ENCODE measurements around the gene EPHB2. TPM values are rescaled to one million over a fixed set of nuclear protein-coding genes. Genes with fewer than 3 reads are reported as not detected.
"Not testable (repeated sequence)": the region's sequence is repeated elsewhere in the genome, so short reads cannot be mapped to it uniquely, and the experiment has no call there.

Gene EPHB2
- total RNA-seq, 2 experiments from 2014 or later = not detected

GRCh38 chr1:22930240-22930912, 219.7 kb downstream of the EPHB2 start:
- Mint-ChIP-seq H3K36me3 (ENCODE audit: low read depth) (no peaks in the 10 kb centered on the region), H3K27me3 (ENCODE audit: low read depth) (peaks cover 9% of the 10 kb centered on the region), H3K9me3 (no peaks in the 10 kb centered on the region), H3K4me1 (ENCODE audit: low read depth) (no peaks in the 10 kb centered on the region), H3K27ac (no peak overlapping the region), H3K4me3 (no peak overlapping the region)
- intact Hi-C loops (cut with micrococcal nuclease) = loop anchor here (1.0 kb wide), 1 partner anchor 226 kb away; no protein-coding TSS in a partner anchor
- DNase-seq = peak; percentile 47
- CTCF ChIA-PET = interaction anchor here (0.6 to 1.2 kb wide), 4 partner anchors 40 to 230 kb away, joined by 3 to 6 read pairs (median 4); no protein-coding TSS in a partner anchor

GRCh38 chr1:22932803-22933470, 222.3 kb downstream of the EPHB2 start:
- H3K27ac Mint-ChIP-seq = no peak overlapping the region
- peaks cover 4% of the 10 kb centered on the region for H3K27me3 Mint-ChIP-seq (ENCODE audit: low read depth)
- CTCF ChIA-PET = interaction anchor here (0.7 kb wide), 1 partner anchor 12 kb away, joined by 4 read pairs; no protein-coding TSS in a partner anchor
- no peaks in the 10 kb centered on the region for H3K36me3 Mint-ChIP-seq (ENCODE audit: low read depth)
- H3K9me3 Mint-ChIP-seq = no peaks in the 10 kb centered on the region
- no peak overlapping the region for H3K4me3 Mint-ChIP-seq
- H3K4me1 Mint-ChIP-seq (ENCODE audit: low read depth) = no peaks in the 10 kb centered on the region
- DNase-seq = no peak
- intact Hi-C loops (cut with micrococcal nuclease) = no loop called here

GRCh38 chr1:22935433-22935832, 224.8 kb downstream of the EPHB2 start:
- H3K4me3 Mint-ChIP-seq = no peak overlapping the region
- no peak overlapping the region for H3K27ac Mint-ChIP-seq
- CTCF ChIA-PET = interaction anchor here (1.5 kb wide), 1 partner anchor 27 kb away, joined by 3 read pairs; no protein-coding TSS in a partner anchor
- no peak for DNase-seq
- no peaks in the 10 kb centered on the region for H3K4me1 Mint-ChIP-seq (ENCODE audit: low read depth)
- H3K9me3 Mint-ChIP-seq = peaks cover 3% of the 10 kb centered on the region
- H3K27me3 Mint-ChIP-seq (ENCODE audit: low read depth) = peaks cover 6% of the 10 kb centered on the region
- intact Hi-C loops (cut with micrococcal nuclease) = no loop called here
- H3K36me3 Mint-ChIP-seq (ENCODE audit: low read depth) = no peaks in the 10 kb centered on the region

GRCh38 chr1:22936681-22937080, 226.0 kb downstream of the EPHB2 start:
- H3K27me3 Mint-ChIP-seq (ENCODE audit: low read depth) = peaks cover 9% of the 10 kb centered on the region
- H3K4me3 Mint-ChIP-seq = no peak overlapping the region
- no peaks in the 10 kb centered on the region for H3K36me3 Mint-ChIP-seq (ENCODE audit: low read depth)
- intact Hi-C loops (cut with micrococcal nuclease) = no loop called here
- DNase-seq = no peak
- CTCF ChIA-PET = interaction anchor here (0.7 kb wide), 2 partner anchors 13 to 523 kb away, joined by 3 to 4 read pairs; no protein-coding TSS in a partner anchor
- H3K4me1 Mint-ChIP-seq (ENCODE audit: low read depth) = no peaks in the 10 kb centered on the region
- H3K27ac Mint-ChIP-seq = no peak overlapping the region
- H3K9me3 Mint-ChIP-seq = peaks cover 13% of the 10 kb centered on the region

- Mint-ChIP-seq H3K27ac (no peak overlapping the region), H3K27me3 (ENCODE audit: low read depth) (peaks cover 17% of the 10 kb centered on the region), H3K4me3 (no peak overlapping the region), H3K36me3 (ENCODE audit: low read depth) (no peaks in the 10 kb centered on the region), H3K4me1 (ENCODE audit: low read depth) (no peaks in the 10 kb centered on the region), H3K9me3 (peaks cover 15% of the 10 kb centered on the region)
- DNase-seq = no peak
- intact Hi-C loops (cut with micrococcal nuclease) = no loop called here
- CTCF ChIA-PET = no interaction called here
These were observed 230.6 kb downstream of the EPHB2 start for GRCh38 chr1:22941257-22941656.

- CTCF ChIA-PET = no interaction called here
- no peaks in the 10 kb centered on the region for H3K4me1 Mint-ChIP-seq (ENCODE audit: low read depth)
- no peak for DNase-seq
- H3K4me3 Mint-ChIP-seq = no peak overlapping the region
- no peaks in the 10 kb centered on the region for H3K36me3 Mint-ChIP-seq (ENCODE audit: low read depth)
- H3K27me3 Mint-ChIP-seq (ENCODE audit: low read depth) = peaks cover 18% of the 10 kb centered on the region
- no peak overlapping the region for H3K27ac Mint-ChIP-seq
- intact Hi-C loops (cut with micrococcal nuclease) = no loop called here
- peaks cover 15% of the 10 kb centered on the region for H3K9me3 Mint-ChIP-seq
These were observed 233.9 kb downstream of the EPHB2 start for GRCh38 chr1:22944346-22945055.

GRCh38 chr1:22945171-22945570, 234.5 kb downstream of the EPHB2 start:
- CTCF ChIA-PET; H3K36me3 Mint-ChIP-seq (ENCODE audit: low read depth); intact Hi-C loops (cut with micrococcal nuclease); H3K4me3 Mint-ChIP-seq; DNase-seq; H3K4me1 Mint-ChIP-seq (ENCODE audit: low read depth); H3K27ac Mint-ChIP-seq: not testable (repeated sequence)
- Mint-ChIP-seq H3K27me3 (ENCODE audit: low read depth) (peaks cover 19% of the 10 kb centered on the region), H3K9me3 (peaks cover 15% of the 10 kb centered on the region)

GRCh38 chr1:22949822-22950331, 239.2 kb downstream of the EPHB2 start:
- Mint-ChIP-seq H3K36me3 (ENCODE audit: low read depth) (no peaks in the 10 kb centered on the region), H3K27me3 (ENCODE audit: low read depth) (peaks cover 21% of the 10 kb centered on the region), H3K4me1 (ENCODE audit: low read depth) (no peaks in the 10 kb centered on the region), H3K4me3 (no peak overlapping the region), H3K27ac (no peak overlapping the region), H3K9me3 (no peaks in the 10 kb centered on the region)
- intact Hi-C loops (cut with micrococcal nuclease) = no loop called here
- DNase-seq = no peak
- CTCF ChIA-PET = interaction anchor here (1.0 kb wide), 2 partner anchors 13 to 14 kb away, joined by 3 to 4 read pairs; no protein-coding TSS in a partner anchor

GRCh38 chr1:22951796-22952195, 241.2 kb downstream of the EPHB2 start:
- CTCF ChIA-PET = no interaction called here
- Mint-ChIP-seq H3K27ac (no peak overlapping the region), H3K4me1 (ENCODE audit: low read depth) (no peaks in the 10 kb centered on the region), H3K36me3 (ENCODE audit: low read depth) (no peaks in the 10 kb centered on the region), H3K9me3 (no peaks in the 10 kb centered on the region), H3K27me3 (ENCODE audit: low read depth) (peaks cover 20% of the 10 kb centered on the region), H3K4me3 (no peak overlapping the region)
- DNase-seq = no peak
- intact Hi-C loops (cut with micrococcal nuclease) = no loop called here

GRCh38 chr1:22952694-22953056, 242.0 kb downstream of the EPHB2 start:
- Mint-ChIP-seq H3K27me3 (ENCODE audit: low read depth) (peaks cover 20% of the 10 kb centered on the region), H3K27ac (no peak overlapping the region), H3K4me3 (no peak overlapping the region), H3K4me1 (ENCODE audit: low read depth) (no peaks in the 10 kb centered on the region), H3K9me3 (no peaks in the 10 kb centered on the region), H3K36me3 (ENCODE audit: low read depth) (no peaks in the 10 kb centered on the region)
- CTCF ChIA-PET = no interaction called here
- intact Hi-C loops (cut with micrococcal nuclease) = no loop called here
- DNase-seq = no peak

GRCh38 chr1:22953057-22953739, 242.6 kb downstream of the EPHB2 start:
- peaks cover 20% of the 10 kb centered on the region for H3K27me3 Mint-ChIP-seq (ENCODE audit: low read depth)

GRCh38 chr1:22953740-22954141, 243.1 kb downstream of the EPHB2 start:
- CTCF ChIA-PET = no interaction called here
- Mint-ChIP-seq H3K4me3 (no peak overlapping the region), H3K27me3 (ENCODE audit: low read depth) (peaks cover 20% of the 10 kb centered on the region), H3K27ac (no peak overlapping the region), H3K9me3 (no peaks in the 10 kb centered on the region), H3K36me3 (ENCODE audit: low read depth) (no peaks in the 10 kb centered on the region), H3K4me1 (ENCODE audit: low read depth) (no peaks in the 10 kb centered on the region)
- DNase-seq = no peak
- intact Hi-C loops (cut with micrococcal nuclease) = no loop called here

More at GRCh38 chr1:22953057-22953739, 242.6 kb downstream of the EPHB2 start:
- CTCF ChIA-PET = no interaction called here
- intact Hi-C loops (cut with micrococcal nuclease) = no loop called here
- no peaks in the 10 kb centered on the region for H3K9me3 Mint-ChIP-seq
- H3K27ac Mint-ChIP-seq = no peak overlapping the region
- H3K4me1 Mint-ChIP-seq (ENCODE audit: low read depth) = no peaks in the 10 kb centered on the region
- no peak for DNase-seq
- H3K4me3 Mint-ChIP-seq = no peak overlapping the region
- no peaks in the 10 kb centered on the region for H3K36me3 Mint-ChIP-seq (ENCODE audit: low read depth)

All from activated naive CD4-positive, alpha-beta T cell treated with anti-CD3 and anti-CD28 coated beads for 36 hours (primary cell).